ENCODE results near the gene ZNF664.
A peak's percentile ranks its signal among the peaks of the same experiment; 100 is the strongest.

ZNF664 gene

GRCh38 chr12:123991372-123991951, 18.4 kb downstream of the ZNF664 start:
- no peaks in the 10 kb centered on the region for H3K9me3 ChIP-seq (ENCODE audit: control insufficient read depth, low read length)
- H3K23ac ChIP-seq (ENCODE audit: low read length in 2 of 2), result no peak overlapping the region
- no peak overlapping the region for H3K4me3 ChIP-seq (ENCODE audit: insufficient read depth in 1 of 2, low read depth in 1 of 2, low read length in 2 of 2)
- H2BK5ac ChIP-seq (ENCODE audit: low read depth, low read length, poor library complexity, severe bottlenecking), result no peak overlapping the region
- H2BK120ac ChIP-seq (ENCODE audit: low read depth, low read length), result no peak overlapping the region
- no peak overlapping the region for H2AK5ac ChIP-seq (ENCODE audit: low read length, severe bottlenecking)
- H3K36me3 ChIP-seq (ENCODE audit: control insufficient read depth in 1 of 2, insufficient read depth in 2 of 2, low read depth in 1 of 2, low read length in 2 of 2), result peaks cover 19 to 56% of the 10 kb centered on the region in 2 experiments
- peaks cover 38% of the 10 kb centered on the region for H3K79me1 ChIP-seq (replicated peaks; ENCODE audit: low read length, poor library complexity, severe bottlenecking)
- H4K91ac ChIP-seq (ENCODE audit: low read length), result no peak overlapping the region
- H3K27me3 ChIP-seq (ENCODE audit: control insufficient read depth in 1 of 2, insufficient read depth in 1 of 2, low read length in 2 of 2), result no peaks in the 10 kb centered on the region
- H2AFZ ChIP-seq (ENCODE audit: low read depth, low read length), result no peak overlapping the region
- no peak overlapping the region for H3K14ac ChIP-seq (ENCODE audit: low read length in 2 of 2)
- no peak for DNase-seq
- no peak overlapping the region for H3K4me2 ChIP-seq (ENCODE audit: low read length, poor library complexity, severe bottlenecking)
- H3K4me1 ChIP-seq (ENCODE audit: control insufficient read depth, insufficient read depth, low read depth, low read length), result no peaks in the 10 kb centered on the region
- no peak overlapping the region for H3K4ac ChIP-seq (ENCODE audit: low read depth in 1 of 2, low read length in 2 of 2)
- H2BK12ac ChIP-seq (ENCODE audit: low read length in 2 of 2), result peak overlapping the region; percentile 61 to 67
- H4K8ac ChIP-seq (ENCODE audit: low read length), result no peak overlapping the region
- no peak overlapping the region for H3K18ac ChIP-seq (ENCODE audit: low read depth in 1 of 2, low read length in 2 of 2)
- no peak overlapping the region for H2BK15ac ChIP-seq (ENCODE audit: low read depth, poor library complexity, severe bottlenecking)
- WGBS, result 100% methylated on average over 2 of the region's 2 CpGs
- no peak overlapping the region for H3K9ac ChIP-seq (ENCODE audit: low read length)
- no peak overlapping the region for H3K27ac ChIP-seq (ENCODE audit: low read length, poor library complexity, severe bottlenecking)

- Histone ChIP-seq H3K4ac (ENCODE audit: low read depth in 1 of 2, low read length in 2 of 2) (peak overlapping the region in 1 of 2 experiments; percentile 38), H2AFZ (ENCODE audit: low read depth, low read length) (no peak overlapping the region), H3K27ac (ENCODE audit: low read length, poor library complexity, severe bottlenecking) (no peak overlapping the region), H4K8ac (ENCODE audit: low read length) (peak overlapping the region; percentile 38), H3K18ac (ENCODE audit: low read depth in 1 of 2, low read length in 2 of 2) (no peak overlapping the region), H3K79me1 (replicated peaks; ENCODE audit: low read length, poor library complexity, severe bottlenecking) (peaks cover 43% of the 10 kb centered on the region), H3K4me2 (ENCODE audit: low read length, poor library complexity, severe bottlenecking) (no peak overlapping the region), H3K14ac (ENCODE audit: low read length in 2 of 2) (no peak overlapping the region), H2BK12ac (ENCODE audit: low read length in 2 of 2) (no peak overlapping the region), H2BK120ac (ENCODE audit: low read depth, low read length) (peak overlapping the region; percentile 76), H3K4me3 (ENCODE audit: insufficient read depth in 1 of 2, low read depth in 1 of 2, low read length in 2 of 2) (no peak overlapping the region), H2AK5ac (ENCODE audit: low read length, severe bottlenecking) (no peak overlapping the region), H2BK15ac (ENCODE audit: low read depth, poor library complexity, severe bottlenecking) (peak overlapping the region; percentile 12), H3K36me3 (ENCODE audit: control insufficient read depth in 1 of 2, insufficient read depth in 2 of 2, low read depth in 1 of 2, low read length in 2 of 2) (peaks cover 19 to 51% of the 10 kb centered on the region in 2 experiments), H3K9me3 (ENCODE audit: control insufficient read depth, low read length) (no peaks in the 10 kb centered on the region), H4K91ac (ENCODE audit: low read length) (no peak overlapping the region), H3K27me3 (ENCODE audit: control insufficient read depth in 1 of 2, insufficient read depth in 1 of 2, low read length in 2 of 2) (no peaks in the 10 kb centered on the region), H3K9ac (ENCODE audit: low read length) (no peak overlapping the region), H3K23ac (ENCODE audit: low read length in 2 of 2) (no peak overlapping the region), H3K4me1 (ENCODE audit: control insufficient read depth, insufficient read depth, low read depth, low read length) (peaks cover 3% of the 10 kb centered on the region), H2BK5ac (ENCODE audit: low read depth, low read length, poor library complexity, severe bottlenecking) (no peak overlapping the region)
- 93% methylated on average over 8 of the region's 8 CpGs for WGBS
- no peak for DNase-seq
Observed at GRCh38 chr12:123992118-123992825, 19.3 kb downstream of the ZNF664 start.

- no peak overlapping the region for H2AK5ac ChIP-seq (ENCODE audit: low read length, severe bottlenecking)
- H3K23ac ChIP-seq (ENCODE audit: low read length in 2 of 2), result no peak overlapping the region
- H3K9me3 ChIP-seq (ENCODE audit: control insufficient read depth, low read length), result no peaks in the 10 kb centered on the region
- no peak overlapping the region for H2AFZ ChIP-seq (ENCODE audit: low read depth, low read length)
- H3K27ac ChIP-seq (ENCODE audit: low read length, poor library complexity, severe bottlenecking), result no peak overlapping the region
- peaks cover 48% of the 10 kb centered on the region for H3K79me1 ChIP-seq (replicated peaks; ENCODE audit: low read length, poor library complexity, severe bottlenecking)
- WGBS, result 56% methylated on average over 6 of the region's 7 CpGs
- no peak overlapping the region for H3K4ac ChIP-seq (ENCODE audit: low read depth in 1 of 2, low read length in 2 of 2)
- no peak overlapping the region for H3K4me2 ChIP-seq (ENCODE audit: low read length, poor library complexity, severe bottlenecking)
- no peak overlapping the region for H4K8ac ChIP-seq (ENCODE audit: low read length)
- no peak overlapping the region for H3K18ac ChIP-seq (ENCODE audit: low read depth in 1 of 2, low read length in 2 of 2)
- H3K14ac ChIP-seq (ENCODE audit: low read length in 2 of 2), result no peak overlapping the region
- no peak overlapping the region for H3K9ac ChIP-seq (ENCODE audit: low read length)
- peaks cover 22 to 37% of the 10 kb centered on the region in 2 experiments for H3K36me3 ChIP-seq (ENCODE audit: control insufficient read depth in 1 of 2, insufficient read depth in 2 of 2, low read depth in 1 of 2, low read length in 2 of 2)
- H3K27me3 ChIP-seq (ENCODE audit: control insufficient read depth in 1 of 2, insufficient read depth in 1 of 2, low read length in 2 of 2), result no peaks in the 10 kb centered on the region
- H3K4me1 ChIP-seq (ENCODE audit: control insufficient read depth, insufficient read depth, low read depth, low read length), result peaks cover 3% of the 10 kb centered on the region
- no peak overlapping the region for H2BK15ac ChIP-seq (ENCODE audit: low read depth, poor library complexity, severe bottlenecking)
- no peak overlapping the region for H2BK12ac ChIP-seq (ENCODE audit: low read length in 2 of 2)
- H3K4me3 ChIP-seq (ENCODE audit: insufficient read depth in 1 of 2, low read depth in 1 of 2, low read length in 2 of 2), result no peak overlapping the region
- no peak overlapping the region for H2BK5ac ChIP-seq (ENCODE audit: low read depth, low read length, poor library complexity, severe bottlenecking)
- no peak overlapping the region for H2BK120ac ChIP-seq (ENCODE audit: low read depth, low read length)
- H4K91ac ChIP-seq (ENCODE audit: low read length), result no peak overlapping the region
- peak; percentile 55 for DNase-seq
Observed at GRCh38 chr12:123995023-123995748, 22.2 kb downstream of the ZNF664 start.

- no peak overlapping the region for H4K91ac ChIP-seq (ENCODE audit: low read length)
- DNase-seq, result no peak
- H2AK5ac ChIP-seq (ENCODE audit: low read length, severe bottlenecking), result no peak overlapping the region
- no peak overlapping the region for H3K23ac ChIP-seq (ENCODE audit: low read length in 2 of 2)
- H2AFZ ChIP-seq (ENCODE audit: low read depth, low read length), result no peak overlapping the region
- H3K18ac ChIP-seq (ENCODE audit: low read depth in 1 of 2, low read length in 2 of 2), result peak overlapping the region in 1 of 2 experiments; percentile 1
- no peak overlapping the region for H3K27ac ChIP-seq (ENCODE audit: low read length, poor library complexity, severe bottlenecking)
- no peak overlapping the region for H4K8ac ChIP-seq (ENCODE audit: low read length)
- no peak overlapping the region for H2BK12ac ChIP-seq (ENCODE audit: low read length in 2 of 2)
- no peak overlapping the region for H2BK5ac ChIP-seq (ENCODE audit: low read depth, low read length, poor library complexity, severe bottlenecking)
- H3K79me1 ChIP-seq (replicated peaks; ENCODE audit: low read length, poor library complexity, severe bottlenecking), result peaks cover 51% of the 10 kb centered on the region
- H3K4ac ChIP-seq (ENCODE audit: low read depth in 1 of 2, low read length in 2 of 2), result peak overlapping the region in 1 of 2 experiments; percentile 24
- no peaks in the 10 kb centered on the region for H3K9me3 ChIP-seq (ENCODE audit: control insufficient read depth, low read length)
- peaks cover 27 to 46% of the 10 kb centered on the region in 2 experiments for H3K36me3 ChIP-seq (ENCODE audit: control insufficient read depth in 1 of 2, insufficient read depth in 2 of 2, low read depth in 1 of 2, low read length in 2 of 2)
- no peaks in the 10 kb centered on the region for H3K27me3 ChIP-seq (ENCODE audit: control insufficient read depth in 1 of 2, insufficient read depth in 1 of 2, low read length in 2 of 2)
- H3K9ac ChIP-seq (ENCODE audit: low read length), result no peak overlapping the region
- peaks cover 3% of the 10 kb centered on the region for H3K4me1 ChIP-seq (ENCODE audit: control insufficient read depth, insufficient read depth, low read depth, low read length)
- 74% methylated on average over 5 of the region's 6 CpGs for WGBS
- no peak overlapping the region for H3K4me2 ChIP-seq (ENCODE audit: low read length, poor library complexity, severe bottlenecking)
- no peak overlapping the region for H3K14ac ChIP-seq (ENCODE audit: low read length in 2 of 2)
- no peak overlapping the region for H3K4me3 ChIP-seq (ENCODE audit: insufficient read depth in 1 of 2, low read depth in 1 of 2, low read length in 2 of 2)
- H2BK15ac ChIP-seq (ENCODE audit: low read depth, poor library complexity, severe bottlenecking), result no peak overlapping the region
- H2BK120ac ChIP-seq (ENCODE audit: low read depth, low read length), result no peak overlapping the region
Observed at GRCh38 chr12:123996581-123996980, 23.6 kb downstream of the ZNF664 start.
